Spleen (tissue), 7 donors: ENCODE measurements around the gene MTPN.

Source experiments
- CTCF ChIP-seq, 11 experiments: fragments of 200-600 bp in 7 of 11; fragments of 450-650 bp in 4 of 11; sonication (generic) in 4 of 11; IDR thresholded peaks in 8 of 11; conservative IDR thresholded peaks in 3 of 11; 1 replicate in 7 of 11; 2 replicates in 4 of 11; pipeline versions ENCODE4 v1.4.0 to v1.8.0; 2016 to 2021; ENCODE audit warnings: antibody characterized with exemption in 11 of 11, inconsistent platforms in 4 of 11, mild to moderate bottlenecking in 1 of 11
- POLR2AphosphoS5 ChIP-seq, 3 donors: sonication (generic); formaldehyde crosslinking; IDR thresholded peaks; one replicate each; pipeline ENCODE4 v1.5.1; 2017; ENCODE audit warnings: antibody characterized with exemption in 3 of 3
- donor health status: DM: no; HTN: no; CAD: no; lungs with moderate emphysema.
- donor health status: DM: no; HTN: no; CAD: no.
- donor health status: DM: no; HTN: no; CAD: no.

GRCh38 chr7:135966341-135967043 lies 10.7 kb downstream of the MTPN start:
- TF ChIP-seq CTCF (IDR thresholded peaks at IDR 0.05 in 8 of 11, conservative IDR thresholded peaks at IDR 0.05 in 3 of 11) (no peak), POLR2AphosphoS5 (IDR thresholded peaks at IDR 0.05) (no peak)
